Ovary (tissue), 9 donors: ENCODE results near the gene STOML1. TPM values are rescaled to one million over a fixed set of nuclear protein-coding genes. Genes with fewer than 3 reads are reported as not detected.
"Not testable (repeated sequence)": the region's sequence is repeated elsewhere in the genome, so short reads cannot be mapped to it uniquely, and the experiment has no call there.

Experiments used
- DNase-seq, 5 donors: peaks; one replicate each; pipeline ENCODE4 v3.0.0-alpha.2; 2019 to 2020
- H3K27ac ChIP-seq, 2 donors: fragments of 200-600 bp; one replicate each; pipeline versions ENCODE4 v1.5.1 to v1.8.0; 2019 to 2022
- H3K27me3 ChIP-seq: fragments of 200-600 bp; one replicate; pipeline ENCODE4 v1.8.0; 2022
- H3K36me3 ChIP-seq: fragments of 200-600 bp; sonication (generic); one replicate; pipeline ENCODE4 v1.5.1; 2019
- H3K4me1 ChIP-seq: one replicate; pipeline ENCODE4 v1.8.1; 2013; ENCODE audit warnings: mild to moderate bottlenecking, moderate library complexity; ENCODE audit not compliant: insufficient read depth
- H3K4me3 ChIP-seq: fragments of 200-600 bp; sonication (generic); one replicate; pipeline ENCODE4 v1.5.1; 2017
- H3K9me3 ChIP-seq, 2 donors: fragments of 200-600 bp in 1 of 2; sonication (generic) in 1 of 2; one replicate each; pipeline versions ENCODE4 v1.5.1 to v1.8.1; 2013 to 2019; ENCODE audit warnings: mild to moderate bottlenecking in 1 of 2, moderate library complexity in 1 of 2
- CTCF ChIP-seq, 3 donors: fragments of 450-650 bp in 2 of 3; fragments of 200-600 bp in 1 of 3; IDR thresholded peaks; one replicate each; pipeline versions ENCODE4 v1.5.1 to v1.8.0; 2016 to 2022; ENCODE audit warnings: antibody characterized with exemption in 3 of 3, mild to moderate bottlenecking in 1 of 3
- EP300 ChIP-seq: sonication (generic); formaldehyde crosslinking; IDR thresholded peaks from one replicate; pipeline ENCODE4 v1.6.1; 2017; ENCODE audit warnings: antibody characterized with exemption
- POLR2A ChIP-seq: fragments of 450-650 bp; IDR thresholded peaks from one replicate; pipeline ENCODE4 v1.6.1; 2017; ENCODE audit warnings: antibody characterized with exemption, mild to moderate bottlenecking, moderate library complexity
- WGBS, 3 donors: extraction: QIAGEN DNeasy Blood & Tissue Kit in 1 of 3; methylation state at CpG; one replicate each; pipeline versions ENCODE4 v1.1.5 to v1.1.7; 2013 to 2017; 5-methylcytosine and 5-hydroxymethylcytosine counted together
- intact Hi-C, 4 donors: fragments of 100-400 bp; cut with DNase I; formaldehyde crosslinking; loops; one replicate each; pipeline versions ENCODE4 v1.11.0 to v1.15.1; 2022 to 2023
- polyA plus RNA-seq, 2 donors: library from polyadenylated mRNA; stranded (reverse); fragments of 200-250 nt in 1 of 2; fragments of 350-450 nt in 1 of 2; fragmentation: Illumina TruSeq in 1 of 2; extraction: RNeasy Lipid Tissue Mini Kit (QIAGEN cat#74804) in 1 of 2; gene quantifications; one replicate each; pipeline ENCODE4 v1.2.3, GENCODE V29; 2013 to 2014
- total RNA-seq, 7 donors: library from RNA; depleted of rRNA in 2 of 7; stranded (reverse); fragments of >200 nt in 2 of 7; fragmentation: NEBNext Ultra II Directional in 3 of 7; extraction: Animal tissue kit (Norgen Biotek cat#: 25700) in 3 of 7; gene quantifications; one replicate each; pipeline versions ENCODE4 v1.1.0 to v1.2.4, GENCODE V29; 2016 to 2023
- donor health status: DM: no; HTN: no; CAD: no; lungs with moderate emphysema.
- donor health status: DM: no; HTN: no; CAD: no.
- donor health status: Bipolar disorder and iron deficiency.
- donor health status: DM: yes; HTN: yes; CAD: no.
- donor health status: DM: no; HTN: no; CAD: no.
- donor health status: DM: yes; HTN: yes; CAD: no.

STOML1 gene
- total and polyA plus RNA-seq, 9 donors = 2.1 to 22.9 (median 12.1) TPM

GRCh38 chr15:73982222-73982962 lies 9.7 kb downstream of the STOML1 start:
- Histone ChIP-seq H3K27me3 (no peaks in the 10 kb centered on the region), H3K4me3 (no peak overlapping the region), H3K9me3 (no peaks in the 10 kb centered on the region), H3K4me1 (peaks cover 11% of the 10 kb centered on the region), H3K36me3 (no peaks in the 10 kb centered on the region), H3K27ac (peak overlapping the region; percentile 38 to 79)
- 7 to 23% (median 16%) methylated on average over 8 of the region's 8 CpGs for WGBS, 3 donors
- TF ChIP-seq EP300 (no peak), CTCF (IDR thresholded peaks at IDR 0.05) (no peak), POLR2A (no peak)
- peak; percentile 62 to 86 (median 77) for DNase-seq
- intact Hi-C loops = no loop called here

GRCh38 chr15:73981761-73982221 lies 10.3 kb downstream of the STOML1 start:
- no peak for DNase-seq
- Histone ChIP-seq H3K4me1 (peaks cover 11% of the 10 kb centered on the region), H3K27ac (peak overlapping the region; percentile 38 to 79), H3K36me3 (no peaks in the 10 kb centered on the region), H3K27me3 (no peaks in the 10 kb centered on the region), H3K9me3 (no peaks in the 10 kb centered on the region), H3K4me3 (no peak overlapping the region)
- 30 to 32% (median 31%) methylated on average over 5 of the region's 5 CpGs for WGBS, 3 donors
- intact Hi-C loops = no loop called here
- no peak for TF ChIP-seq EP300
- no peak for TF ChIP-seq CTCF (IDR thresholded peaks at IDR 0.05)
- no peak for TF ChIP-seq POLR2A

GRCh38 chr15:73979636-73980035 lies 12.5 kb downstream of the STOML1 start:
- whole genome bisulfite sequencing, 3 donors = 69 to 85% (median 77%) methylated on average over 1 of the region's 1 CpG
- DNase-seq = no peak
- intact Hi-C loops = loop anchor here (10.0 kb wide), 5 partner anchors 55 to 345 kb away; no protein-coding TSS in a partner anchor

GRCh38 chr15:73978896-73979295 lies 13.2 kb downstream of the STOML1 start:
- no peak for DNase-seq
- WGBS, 3 donors = 81 to 91% (median 91%) methylated on average over 3 of the region's 3 CpGs
- intact Hi-C loops = loop anchor here (10.0 kb wide), 5 partner anchors 56 to 346 kb away; no protein-coding TSS in a partner anchor
- Histone ChIP-seq H3K9me3 (no peaks in the 10 kb centered on the region), H3K36me3 (no peaks in the 10 kb centered on the region), H3K27ac (no peak overlapping the region), H3K27me3 (no peaks in the 10 kb centered on the region), H3K4me3 (no peak overlapping the region), H3K4me1 (peaks cover 11% of the 10 kb centered on the region)
- TF ChIP-seq CTCF (IDR thresholded peaks at IDR 0.05) (no peak), POLR2A (no peak), EP300 (no peak)

More at GRCh38 chr15:73979636-73980035, 12.5 kb downstream of the STOML1 start:
- no peaks in the 10 kb centered on the region for H3K9me3 ChIP-seq
- TF ChIP-seq EP300 (no peak), POLR2A (no peak), CTCF (IDR thresholded peaks at IDR 0.05) (no peak)
- no peak overlapping the region for H3K4me3 ChIP-seq
- H3K36me3 ChIP-seq = no peaks in the 10 kb centered on the region
- no peak overlapping the region for H3K27ac ChIP-seq
- peaks cover 11% of the 10 kb centered on the region for H3K4me1 ChIP-seq
- H3K27me3 ChIP-seq = no peaks in the 10 kb centered on the region

GRCh38 chr15:73975440-73976125 lies 16.5 kb downstream of the STOML1 start:
- H3K27me3 ChIP-seq, H3K4me1 ChIP-seq, H3K4me3 ChIP-seq, DNase-seq, H3K9me3 ChIP-seq, H3K27ac ChIP-seq, H3K36me3 ChIP-seq: not testable (repeated sequence)
- intact Hi-C loops = loop anchor here (10.0 kb wide), 5 partner anchors 59 to 349 kb away; no protein-coding TSS in a partner anchor
- 34 to 46% (median 42%) methylated on average over 18 of the region's 18 CpGs for WGBS, 3 donors

- DNase-seq = not testable (repeated sequence)
- 74 to 83% (median 77%) methylated on average over 22 to 39 of the region's 39 CpGs for WGBS, 3 donors
- intact Hi-C loops = loop anchor here (5.0 to 10.0 kb wide), 8 partner anchors 61 to 351 kb away; no protein-coding TSS in a partner anchor
Measured at GRCh38 chr15:73973683-73974200, 18.4 kb downstream of the STOML1 start.

More at GRCh38 chr15:73973683-73974200, 18.4 kb downstream of the STOML1 start:
- H3K9me3 ChIP-seq, H3K36me3 ChIP-seq, H3K4me3 ChIP-seq, H3K4me1 ChIP-seq, H3K27me3 ChIP-seq, H3K27ac ChIP-seq: not testable (repeated sequence)
